Endodermal cell (in vitro differentiated cells): ENCODE data around the gene IGFBP5. TPM values are rescaled to one million over a fixed set of nuclear protein-coding genes. Genes with fewer than 3 reads are reported as not detected.

Experiments used
- DNase-seq: peaks from one replicate; pipeline ENCODE4 v3.0.0-alpha.2; 2017
- H3K27ac ChIP-seq: 2 replicates; pipeline ENCODE4 v1.5.1; 2013; ENCODE audit warnings: mild to moderate bottlenecking, low read depth, low read length, moderate library complexity
- H3K27me3 ChIP-seq: 2 replicates; pipeline ENCODE4 v1.6.1; 2013; ENCODE audit warnings: mild to moderate bottlenecking, low read length, moderate library complexity; ENCODE audit not compliant: insufficient read depth, control insufficient read depth, poor library complexity, severe bottlenecking
- H3K36me3 ChIP-seq: 2 replicates; pipeline ENCODE4 v1.7.0; 2013; ENCODE audit warnings: mild to moderate bottlenecking, low read length, moderate library complexity; ENCODE audit not compliant: control insufficient read depth, insufficient read depth
- H3K4me1 ChIP-seq: one replicate; pipeline ENCODE4 v1.7.0; 2013; ENCODE audit warnings: low read length; ENCODE audit not compliant: control insufficient read depth, insufficient read depth
- H3K4me3 ChIP-seq: 2 replicates; pipeline ENCODE4 v1.5.1; 2013; ENCODE audit warnings: mild to moderate bottlenecking, low read length, moderate library complexity
- H3K9ac ChIP-seq: 2 replicates; pipeline ENCODE4 v1.6.1; 2013; ENCODE audit warnings: mild to moderate bottlenecking, low read length, moderate library complexity; ENCODE audit not compliant: poor library complexity, severe bottlenecking; ENCODE audit errors: extremely low read depth
- H3K9me3 ChIP-seq: 2 replicates; pipeline ENCODE4 v1.6.1; 2013; ENCODE audit warnings: mild to moderate bottlenecking, low read length, moderate library complexity; ENCODE audit not compliant: control insufficient read depth
- H3K27ac Mint-ChIP-seq: 2 replicates; pipeline ENCODE4 v1.8.0; 2020; ENCODE audit warnings: mixed read lengths
- H3K27me3 Mint-ChIP-seq: 2 replicates; pipeline ENCODE4 v1.8.0; 2021; ENCODE audit warnings: mild to moderate bottlenecking, mixed read lengths; ENCODE audit not compliant: insufficient read depth
- H3K36me3 Mint-ChIP-seq: 2 replicates; pipeline ENCODE4 v1.8.0; 2020; ENCODE audit warnings: low read depth, mixed read lengths
- H3K4me1 Mint-ChIP-seq: 2 replicates; pipeline ENCODE4 v1.8.0; 2020; ENCODE audit warnings: mixed read lengths
- H3K4me3 Mint-ChIP-seq: 2 replicates; pipeline ENCODE4 v1.8.0; 2020; ENCODE audit warnings: mild to moderate bottlenecking, moderate library complexity, mixed read lengths
- H3K9me3 Mint-ChIP-seq: 2 replicates; pipeline ENCODE4 v1.8.0; 2020; ENCODE audit warnings: mild to moderate bottlenecking, mixed read lengths
- WGBS, 2 experiments: methylation state at CpG; one replicate each; pipeline versions ENCODE4 v1.1.5 to v1.1.7; 2013; ENCODE audit warnings: missing lambda C conversion rate in 2 of 2, mixed read lengths in 1 of 2; ENCODE audit not compliant: insufficient coverage in 1 of 2, insufficient read length in 1 of 2; 5-methylcytosine and 5-hydroxymethylcytosine counted together
- total RNA-seq, 2 donors: library from RNA; stranded (reverse); fragmentation: NEBNext Ultra II Directional in 1 of 2; extraction: Animal tissue kit (Norgen Biotek cat#: 25700) in 1 of 2; gene quantifications; 2 replicates in 1 of 2; 3 replicates in 1 of 2; pipeline ENCODE4 v1.2.1, GENCODE V29; 2021
- TF ChIP-seq, protein P1 (sequence below): fragments of 200-600 bp; sonication (generic); conservative IDR thresholded peaks from 2 replicates; pipeline ENCODE4 v1.5.0; 2021; ENCODE audit warnings: antibody characterized with exemption, mild to moderate bottlenecking

Gene IGFBP5
- total RNA-seq, 2 donors from 2014 or later = 3.6 to 8.9 TPM

DNA sequence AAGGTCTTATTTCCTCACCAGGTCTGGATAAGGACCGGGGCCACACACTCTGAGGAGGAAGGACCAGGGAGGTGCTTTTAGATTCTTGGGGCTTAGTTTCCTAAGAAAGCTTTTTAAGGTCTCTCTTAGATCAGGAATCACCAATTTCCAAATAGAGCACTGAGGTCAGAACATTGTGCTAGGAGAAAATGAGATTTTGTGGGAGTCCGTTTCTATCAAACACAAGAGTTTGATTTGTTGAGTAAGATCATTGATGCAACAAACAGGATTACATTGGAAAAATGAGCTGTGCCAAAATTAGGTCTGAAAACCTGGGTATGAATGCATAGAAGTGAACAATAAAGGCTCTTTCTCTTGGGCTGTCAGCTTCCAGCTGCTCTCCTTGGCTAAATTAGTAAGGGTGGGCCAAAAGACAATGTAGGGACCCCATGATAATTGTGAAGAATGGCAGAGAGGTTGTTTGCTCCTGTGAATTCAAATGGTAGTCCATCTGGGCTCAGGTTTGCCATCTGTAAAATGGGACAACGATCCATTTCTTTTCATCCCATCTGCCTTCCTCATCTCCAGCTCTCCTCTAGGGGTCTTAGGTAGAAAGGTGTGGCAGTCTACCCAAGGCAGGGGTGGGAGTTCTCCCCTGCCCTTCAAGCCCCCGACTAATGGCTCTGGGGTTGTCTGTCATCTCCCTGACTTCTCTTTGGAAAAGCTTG, 42.1 kb downstream of the IGFBP5 start:
- H3K27ac ChIP-seq = no peak overlapping the region
- H3K4me1 ChIP-seq = peaks cover 5% of the 10 kb centered on the region
- no peak overlapping the region for H3K4me3 ChIP-seq
- Mint-ChIP-seq H3K4me1 (peaks cover 15% of the 10 kb centered on the region), H3K4me3 (no peak overlapping the region), H3K9me3 (no peaks in the 10 kb centered on the region), H3K27me3 (no peaks in the 10 kb centered on the region), H3K27ac (no peak overlapping the region), H3K36me3 (peaks cover 6% of the 10 kb centered on the region)
- 94 to 97% methylated on average over 2 to 4 of the region's 4 CpGs for WGBS, 2 experiments
- H3K9me3 ChIP-seq = no peaks in the 10 kb centered on the region
- TF ChIP-seq, protein P1, sequence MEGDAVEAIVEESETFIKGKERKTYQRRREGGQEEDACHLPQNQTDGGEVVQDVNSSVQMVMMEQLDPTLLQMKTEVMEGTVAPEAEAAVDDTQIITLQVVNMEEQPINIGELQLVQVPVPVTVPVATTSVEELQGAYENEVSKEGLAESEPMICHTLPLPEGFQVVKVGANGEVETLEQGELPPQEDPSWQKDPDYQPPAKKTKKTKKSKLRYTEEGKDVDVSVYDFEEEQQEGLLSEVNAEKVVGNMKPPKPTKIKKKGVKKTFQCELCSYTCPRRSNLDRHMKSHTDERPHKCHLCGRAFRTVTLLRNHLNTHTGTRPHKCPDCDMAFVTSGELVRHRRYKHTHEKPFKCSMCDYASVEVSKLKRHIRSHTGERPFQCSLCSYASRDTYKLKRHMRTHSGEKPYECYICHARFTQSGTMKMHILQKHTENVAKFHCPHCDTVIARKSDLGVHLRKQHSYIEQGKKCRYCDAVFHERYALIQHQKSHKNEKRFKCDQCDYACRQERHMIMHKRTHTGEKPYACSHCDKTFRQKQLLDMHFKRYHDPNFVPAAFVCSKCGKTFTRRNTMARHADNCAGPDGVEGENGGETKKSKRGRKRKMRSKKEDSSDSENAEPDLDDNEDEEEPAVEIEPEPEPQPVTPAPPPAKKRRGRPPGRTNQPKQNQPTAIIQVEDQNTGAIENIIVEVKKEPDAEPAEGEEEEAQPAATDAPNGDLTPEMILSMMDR = no peak
- H3K27me3 ChIP-seq = no peaks in the 10 kb centered on the region
- DNase-seq = no peak
- peaks cover 9% of the 10 kb centered on the region for H3K36me3 ChIP-seq
- H3K9ac ChIP-seq = no peak overlapping the region

DNA sequence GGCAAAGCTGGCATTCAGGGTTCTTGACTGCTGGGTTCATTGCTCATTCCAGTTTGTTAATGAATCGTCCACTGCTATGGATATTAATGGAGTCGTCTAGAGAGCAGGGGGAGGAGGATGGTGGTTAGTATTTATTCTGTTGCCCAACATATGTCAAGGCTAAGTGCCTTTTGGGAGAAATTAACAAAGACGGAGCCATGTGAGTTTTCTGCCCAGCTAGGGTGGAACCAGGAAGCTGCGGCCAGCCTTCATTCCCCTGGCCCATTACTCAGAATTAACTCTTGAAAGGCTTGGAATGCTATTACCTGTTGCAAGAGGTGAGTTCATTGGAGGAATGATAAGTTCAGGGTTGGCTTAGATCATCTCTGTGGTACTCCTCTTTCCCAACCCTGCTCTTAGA, 42.8 kb downstream of the IGFBP5 start:
- Mint-ChIP-seq H3K27ac (no peak overlapping the region), H3K4me1 (peaks cover 15% of the 10 kb centered on the region), H3K4me3 (no peak overlapping the region), H3K27me3 (no peaks in the 10 kb centered on the region), H3K36me3 (peaks cover 6% of the 10 kb centered on the region), H3K9me3 (no peaks in the 10 kb centered on the region)
- H3K4me3 ChIP-seq = no peak overlapping the region
- H3K9ac ChIP-seq = no peak overlapping the region
- no peaks in the 10 kb centered on the region for H3K9me3 ChIP-seq
- H3K36me3 ChIP-seq = peaks cover 6% of the 10 kb centered on the region
- H3K27ac ChIP-seq = no peak overlapping the region
- H3K27me3 ChIP-seq = no peaks in the 10 kb centered on the region
- DNase-seq = no peak
- peaks cover 5% of the 10 kb centered on the region for H3K4me1 ChIP-seq
- 93 to 95% methylated on average over 2 to 4 of the region's 4 CpGs for WGBS, 2 experiments
- TF ChIP-seq, protein P1 = no peak

DNA sequence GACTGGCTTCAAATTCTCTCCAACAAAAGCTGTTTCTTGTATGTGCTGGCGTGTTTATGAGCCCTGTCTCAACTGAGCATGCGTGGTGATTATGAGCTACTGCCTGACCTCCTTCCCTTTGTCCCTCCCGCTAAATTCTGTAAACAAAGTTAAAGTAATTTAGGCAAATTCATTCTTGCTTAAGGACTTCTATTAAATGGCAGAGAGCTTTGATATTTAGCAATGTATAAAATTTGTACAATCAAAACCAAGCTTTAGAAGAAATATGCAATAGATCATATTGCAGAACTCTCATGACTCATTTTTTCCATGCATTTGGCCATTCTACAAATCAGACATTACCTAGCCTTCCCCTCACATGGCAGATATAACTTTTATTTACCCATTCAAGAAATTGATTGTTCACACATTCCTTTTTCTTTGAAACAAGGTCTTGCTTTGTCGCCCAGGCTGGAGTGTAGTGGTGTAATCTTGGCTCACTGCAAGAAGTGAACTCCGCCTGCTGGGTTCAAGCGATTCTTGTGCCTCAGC, 43.9 kb downstream of the IGFBP5 start:
- Histone ChIP-seq H3K4me3 (no peak overlapping the region), H3K36me3 (peaks cover 6% of the 10 kb centered on the region), H3K27ac (no peak overlapping the region), H3K27me3 (no peaks in the 10 kb centered on the region), H3K4me1 (peaks cover 5% of the 10 kb centered on the region), H3K9ac (no peak overlapping the region), H3K9me3 (no peaks in the 10 kb centered on the region)
- peaks cover 8% of the 10 kb centered on the region for H3K36me3 Mint-ChIP-seq
- DNase-seq = no peak
- H3K4me1 Mint-ChIP-seq = peaks cover 15% of the 10 kb centered on the region
- H3K4me3 Mint-ChIP-seq = no peak overlapping the region
- 96 to 100% methylated on average over 4 to 6 of the region's 6 CpGs for WGBS, 2 experiments
- H3K27ac Mint-ChIP-seq = no peak overlapping the region
- H3K9me3 Mint-ChIP-seq = peaks cover under 1% of the 10 kb centered on the region
- H3K27me3 Mint-ChIP-seq = no peaks in the 10 kb centered on the region
- TF ChIP-seq, protein P1 = no peak
